ENCODE measurements around the gene DUSP19.

Gene DUSP19

GRCh38 chr2:183093857-183094657 is 15.5 kb downstream of the DUSP19 start:
- Histone ChIP-seq H3K9me3 (no peaks in the 10 kb centered on the region), H3K4me1 (no peaks in the 10 kb centered on the region), H3K27me3 (no peaks in the 10 kb centered on the region), H3K4me3 (ENCODE audit: low read depth, low read length) (no peak overlapping the region), H3K36me3 (no peaks in the 10 kb centered on the region)
- no peak for TF ChIP-seq CTCF (IDR thresholded peaks at IDR 0.05; ENCODE audit: low read depth, low read length)
- DNase-seq: no peak

- H3K4me3 ChIP-seq (ENCODE audit: low read depth, low read length): no peak overlapping the region
- H3K36me3 ChIP-seq: no peaks in the 10 kb centered on the region
- H3K9me3 ChIP-seq: no peaks in the 10 kb centered on the region
- DNase-seq: no peak
- H3K27me3 ChIP-seq: no peaks in the 10 kb centered on the region
- no peaks in the 10 kb centered on the region for H3K4me1 ChIP-seq
- TF ChIP-seq CTCF (IDR thresholded peaks at IDR 0.05; ENCODE audit: low read depth, low read length): no peak
These were observed 27.0 kb downstream of the DUSP19 start for GRCh38 chr2:183105402-183106134.

- no peaks in the 10 kb centered on the region for H3K4me1 ChIP-seq
- TF ChIP-seq CTCF (IDR thresholded peaks at IDR 0.05; ENCODE audit: low read depth, low read length): no peak
- no peaks in the 10 kb centered on the region for H3K36me3 ChIP-seq
- H3K27me3 ChIP-seq: no peaks in the 10 kb centered on the region
- H3K9me3 ChIP-seq: no peaks in the 10 kb centered on the region
- H3K4me3 ChIP-seq (ENCODE audit: low read depth, low read length): no peak overlapping the region
- no peak for DNase-seq
These were observed 34.0 kb downstream of the DUSP19 start for GRCh38 chr2:183112577-183112976.

- TF ChIP-seq CTCF (IDR thresholded peaks at IDR 0.05; ENCODE audit: low read depth, low read length): no peak
- no peaks in the 10 kb centered on the region for H3K4me1 ChIP-seq
These were observed 35.1 kb downstream of the DUSP19 start for GRCh38 chr2:183113630-183114029.

GRCh38 chr2:183117226-183117625 is 38.7 kb downstream of the DUSP19 start:
- DNase-seq: no peak
- no peaks in the 10 kb centered on the region for H3K36me3 ChIP-seq
- TF ChIP-seq CTCF (IDR thresholded peaks at IDR 0.05; ENCODE audit: low read depth, low read length): no peak

More at GRCh38 chr2:183113630-183114029, 35.1 kb downstream of the DUSP19 start:
- DNase-seq: no peak
- H3K9me3 ChIP-seq: no peaks in the 10 kb centered on the region
- no peaks in the 10 kb centered on the region for H3K27me3 ChIP-seq
- H3K4me3 ChIP-seq (ENCODE audit: low read depth, low read length): no peak overlapping the region
- no peaks in the 10 kb centered on the region for H3K36me3 ChIP-seq

More at GRCh38 chr2:183117226-183117625, 38.7 kb downstream of the DUSP19 start:
- H3K4me3 ChIP-seq (ENCODE audit: low read depth, low read length): no peak overlapping the region
- no peaks in the 10 kb centered on the region for H3K27me3 ChIP-seq
- H3K9me3 ChIP-seq: no peaks in the 10 kb centered on the region
- no peaks in the 10 kb centered on the region for H3K4me1 ChIP-seq

All from BE2C (cell line).